DMS 273 (cell line): Measurements from ENCODE around the gene NAPA.

Experiments
- DNase-seq: peaks from one replicate; lab custom pipeline; 2025; ENCODE audit not compliant: unreplicated experiment; lab: John Stamatoyannopoulos, UW

NAPA gene

DNA sequence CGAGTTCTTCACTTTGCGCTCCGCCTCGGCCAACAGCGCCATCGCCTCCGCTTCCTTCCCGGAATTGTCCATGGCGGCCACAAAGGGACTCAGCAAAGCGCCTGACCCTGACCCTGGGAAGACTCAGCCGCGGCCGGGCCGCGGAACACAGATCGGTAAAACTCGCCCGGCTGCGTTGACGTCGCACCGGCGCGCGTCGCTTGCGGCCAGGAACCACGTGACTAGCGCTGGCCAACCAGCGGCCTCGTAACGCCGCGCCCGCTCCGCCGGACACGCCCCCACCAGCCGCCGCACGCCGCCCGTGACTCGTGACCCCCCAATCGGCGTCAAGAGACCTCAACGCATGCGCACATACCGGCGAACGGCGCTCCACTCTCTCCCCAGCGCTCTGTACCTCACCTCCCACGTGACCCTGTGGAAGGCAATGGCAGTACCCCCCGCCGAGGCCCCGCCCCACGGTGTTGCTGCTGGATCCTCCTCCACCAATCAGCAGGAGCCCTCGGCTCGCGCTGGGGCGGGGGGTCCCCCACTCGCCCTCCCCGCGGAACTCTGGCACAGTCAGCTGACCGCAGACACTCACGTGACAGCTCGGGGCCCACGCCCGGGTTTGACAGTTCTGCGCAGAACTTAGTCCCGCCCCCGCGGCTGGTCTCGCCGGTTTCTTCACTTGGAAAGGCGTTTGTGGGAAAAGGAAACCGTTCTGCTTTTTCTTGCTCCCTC lies at the start of gene NAPA:
NAPA (minus strand) TSS at position 195 of the 720 bp plus-strand sequence; CDS start at position 72, 123 bp downstream.
- peak; percentile 100 for DNase-seq

DNA sequence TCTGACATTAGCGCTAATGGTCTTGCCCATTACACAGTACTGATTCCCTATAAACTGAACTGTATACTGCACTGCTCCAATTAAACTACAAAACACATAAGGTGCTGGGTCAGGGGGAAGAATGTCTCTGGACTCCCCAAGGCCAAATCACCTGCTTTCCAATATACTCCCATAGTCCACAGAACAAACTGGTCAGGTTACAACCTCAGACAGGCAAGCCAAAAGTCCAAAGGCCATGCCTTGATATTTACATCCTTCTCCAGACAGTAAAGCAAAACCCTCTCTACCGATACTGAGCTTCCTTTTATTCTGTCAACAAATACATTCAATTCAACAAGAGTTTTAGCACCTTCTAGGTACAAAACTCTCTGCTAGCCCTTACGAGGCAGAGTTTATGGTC lies 49.2 kb upstream of the NAPA start:
- DNase-seq = no peak

DNA sequence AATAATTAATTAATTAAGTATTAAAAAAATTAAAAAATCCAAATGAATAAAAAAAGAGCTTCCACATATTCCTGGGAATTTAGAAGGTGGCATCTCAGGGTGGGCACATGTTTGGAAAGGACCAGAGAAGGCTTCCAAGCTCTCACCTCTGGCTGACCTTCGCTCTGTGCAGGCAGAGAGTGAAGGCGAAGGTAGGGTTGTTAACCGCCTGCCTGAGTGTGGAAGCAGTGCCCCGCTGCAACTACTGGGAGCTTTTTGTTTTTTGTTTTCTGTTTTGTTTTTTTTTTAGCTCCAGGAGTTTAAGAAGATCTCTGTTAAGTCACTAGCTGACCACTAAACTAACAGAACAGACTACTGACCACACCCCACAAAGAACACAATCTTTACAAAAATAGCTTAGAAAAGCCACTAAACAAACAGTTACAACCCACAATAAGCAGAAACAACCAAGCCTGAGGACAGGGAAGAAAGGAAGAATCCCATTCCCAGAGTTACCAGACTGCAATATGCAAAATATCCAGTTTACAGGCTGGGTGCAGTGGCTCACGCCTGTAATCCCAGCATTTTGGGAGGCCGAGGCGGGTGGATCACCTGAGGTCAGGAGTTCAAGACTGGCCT lies 46.7 kb upstream of the NAPA start:
- no peak for DNase-seq

DNA sequence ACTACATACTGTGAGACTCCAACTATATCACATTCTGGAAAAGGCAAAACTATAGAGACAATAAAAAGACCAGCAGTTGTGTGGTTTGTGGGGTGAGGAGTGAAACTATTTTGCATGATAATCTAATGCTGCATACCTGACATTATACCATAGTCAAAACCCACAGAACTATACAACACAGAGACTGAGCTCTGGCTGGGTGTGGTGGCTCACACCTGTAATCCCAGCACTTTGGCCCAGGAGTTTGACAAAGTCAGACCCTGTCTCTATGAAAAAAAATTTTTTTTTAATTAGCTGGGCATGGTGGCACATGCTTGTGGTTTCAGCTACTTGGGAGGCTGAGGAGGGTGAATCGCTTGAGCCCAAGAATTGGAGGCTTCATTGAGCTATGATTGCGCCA lies 46.1 kb upstream of the NAPA start:
- no peak for DNase-seq

DNA sequence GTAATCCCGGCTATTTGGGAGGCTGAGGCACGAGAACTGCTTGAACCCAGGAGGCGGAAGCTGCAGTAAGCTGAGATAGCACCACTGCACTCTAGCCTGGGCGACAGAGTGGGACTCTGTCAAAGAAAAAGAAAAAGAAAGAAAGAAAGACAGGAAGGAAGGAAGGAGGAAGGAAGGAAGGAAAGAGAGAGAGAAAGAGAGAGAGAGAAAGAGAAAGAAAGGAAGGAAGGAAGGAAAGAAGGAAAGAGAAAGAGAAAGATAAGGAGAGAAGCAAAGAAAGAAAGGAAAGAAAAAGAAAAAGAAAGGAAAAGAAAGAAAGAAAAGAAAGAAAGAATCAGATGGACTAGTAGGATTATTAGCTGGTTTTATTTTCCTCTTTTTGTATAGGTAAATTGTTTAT lies 35.3 kb upstream of the NAPA start:
- DNase-seq = no peak

DNA sequence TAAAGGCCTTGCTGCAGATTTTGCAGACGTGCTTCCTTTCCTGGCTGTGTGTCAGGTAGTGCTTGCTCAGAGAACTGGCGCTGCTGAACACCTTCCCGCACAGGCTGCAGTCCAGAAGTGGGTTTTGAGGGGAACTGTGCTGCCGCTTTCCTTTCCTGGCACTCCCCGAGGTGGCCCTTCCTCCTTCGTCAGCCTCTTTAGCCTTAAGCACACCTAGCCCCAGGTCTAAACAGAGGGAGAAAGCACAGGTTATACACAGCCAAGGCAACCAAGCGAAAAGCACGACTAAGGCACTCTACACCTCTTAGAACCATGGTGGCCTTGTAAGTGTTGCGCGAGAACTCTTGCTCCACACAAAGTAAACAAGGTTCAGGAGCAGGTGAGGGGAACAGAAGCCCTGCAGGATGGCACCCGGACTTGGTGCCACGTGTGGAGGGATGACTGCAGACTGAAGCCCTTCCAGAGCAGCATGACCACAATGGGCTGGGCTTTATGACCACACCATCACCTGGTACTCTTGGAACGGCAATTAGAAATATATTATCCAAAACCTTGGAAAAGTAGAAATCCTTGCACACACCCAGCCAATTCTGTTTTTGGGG lies 34.5 kb upstream of the NAPA start:
- no peak for DNase-seq

DNA sequence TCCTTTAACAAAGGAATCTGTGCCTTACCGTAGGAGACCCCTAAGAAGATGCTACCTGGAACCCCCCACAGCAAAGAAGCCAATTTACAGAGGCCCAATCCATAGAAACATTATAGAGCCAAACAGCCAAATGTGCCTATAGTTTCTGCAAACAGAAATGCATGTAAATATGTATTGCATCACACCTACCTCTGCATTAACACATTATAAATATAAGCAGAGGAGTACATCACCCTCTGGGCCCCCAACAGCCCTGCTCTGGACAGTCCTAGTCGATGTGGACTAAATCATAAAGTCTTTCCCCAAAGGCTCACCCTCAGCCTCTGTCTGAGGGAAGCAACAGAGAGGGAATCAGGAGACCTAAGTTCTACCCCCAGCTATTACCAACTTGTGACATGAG lies 32.3 kb upstream of the NAPA start:
- DNase-seq = no peak

DNA sequence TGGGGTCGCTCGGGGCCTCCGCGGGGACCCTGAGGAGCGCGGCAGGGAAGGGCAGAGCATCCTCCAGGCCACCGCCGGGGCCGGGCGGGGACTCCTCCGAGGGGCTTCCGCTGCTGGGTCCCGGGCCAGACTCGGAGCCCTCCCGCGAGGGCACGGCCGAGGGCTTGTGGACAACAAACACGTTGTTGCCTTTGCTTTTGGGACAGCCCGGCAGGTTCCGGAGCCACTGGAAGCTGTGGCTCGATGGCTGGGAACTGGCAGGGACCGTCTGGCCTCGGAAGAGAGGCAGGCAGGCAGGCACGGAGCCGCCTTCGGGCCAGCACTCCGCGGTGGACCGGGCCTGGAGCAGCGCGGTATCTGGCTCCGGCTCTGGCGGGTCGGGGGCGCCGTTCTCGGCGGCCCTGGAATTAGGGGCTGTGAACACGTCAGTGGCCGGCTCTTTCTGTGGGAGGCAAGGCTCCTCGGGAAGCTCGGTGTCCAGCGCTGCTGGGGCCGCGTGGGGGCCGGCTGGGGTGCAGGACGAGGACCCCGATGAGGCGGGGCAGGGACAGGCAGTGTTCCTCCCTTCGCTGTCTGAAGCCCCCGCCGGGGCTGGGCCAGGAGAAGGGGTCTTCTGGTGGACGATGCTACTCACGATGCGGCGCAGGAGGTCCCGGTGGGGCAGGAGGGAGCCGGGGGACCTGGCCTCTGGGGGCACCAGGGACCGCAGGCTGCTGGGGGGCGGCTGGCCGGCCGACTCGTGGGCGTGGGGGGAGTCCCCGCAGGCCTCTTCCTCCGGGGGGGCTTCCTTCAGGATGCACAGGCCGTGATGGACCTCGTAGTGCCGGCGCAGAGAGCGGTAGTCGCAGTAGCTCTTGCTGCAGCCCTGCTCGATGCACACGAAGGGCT lies 30.4 kb upstream of the NAPA start:
- no peak for DNase-seq

DNA sequence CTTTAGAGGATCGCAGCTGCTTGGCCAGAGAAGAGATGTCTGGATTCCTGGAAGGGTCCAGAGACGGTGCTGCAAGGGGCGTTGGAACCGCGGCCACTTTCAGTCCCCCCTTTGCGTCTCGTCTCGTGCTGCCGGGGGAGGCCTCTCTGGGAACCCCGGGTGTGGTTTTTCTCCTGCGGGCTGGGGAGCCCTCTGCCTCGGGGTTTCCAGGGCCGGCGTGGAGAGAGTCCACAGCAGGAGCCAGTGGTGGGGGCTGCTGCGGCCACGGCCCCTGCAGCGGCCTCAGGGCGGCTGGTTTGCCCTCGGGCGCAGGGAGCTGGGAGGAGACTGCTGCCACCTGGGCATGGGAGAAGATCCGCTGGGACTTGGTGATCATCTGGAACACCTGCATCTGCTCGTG lies 29.6 kb upstream of the NAPA start:
- DNase-seq = no peak

DNA sequence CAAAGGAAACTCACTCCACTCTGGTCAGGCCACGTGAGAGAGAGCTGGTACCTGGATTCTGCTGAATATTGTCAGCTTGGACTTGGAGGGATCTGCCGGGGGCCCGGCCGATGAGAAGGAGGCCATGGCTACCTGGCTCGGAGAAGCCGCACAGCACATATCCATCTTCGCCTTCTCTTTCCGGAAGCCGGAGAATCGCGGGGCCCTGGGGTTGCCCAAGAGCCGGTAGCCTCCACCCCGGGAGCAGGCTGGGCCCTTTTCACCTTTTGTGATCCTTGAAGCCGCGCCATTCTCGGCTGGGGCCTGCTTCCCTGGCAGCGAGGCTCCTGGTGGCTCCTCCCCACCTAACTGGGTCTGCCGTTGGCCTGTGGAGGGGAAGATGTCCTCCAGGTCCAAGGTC lies 29.2 kb upstream of the NAPA start:
- no peak for DNase-seq

DNA sequence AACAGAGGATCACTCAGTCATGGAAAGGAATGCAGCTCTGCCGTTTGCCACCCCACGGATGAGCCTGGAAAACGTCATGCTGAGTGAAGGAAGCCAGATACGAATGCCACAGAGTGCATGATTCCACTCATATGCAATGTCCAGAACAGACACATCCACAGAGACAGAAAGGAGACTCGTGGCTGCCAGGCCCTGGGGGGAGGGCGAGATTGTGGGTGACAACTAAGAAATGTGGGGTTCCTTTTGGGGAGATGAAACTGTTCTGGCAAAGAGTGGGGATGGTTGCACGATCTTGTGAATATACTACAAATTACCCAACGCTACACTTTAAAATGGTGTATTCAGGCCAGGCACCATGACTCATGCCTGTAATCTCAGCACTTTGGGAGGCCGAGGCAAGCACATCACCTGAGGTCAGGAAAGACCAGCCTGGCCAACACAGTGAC lies 27.2 kb upstream of the NAPA start:
- no peak for DNase-seq

DNA sequence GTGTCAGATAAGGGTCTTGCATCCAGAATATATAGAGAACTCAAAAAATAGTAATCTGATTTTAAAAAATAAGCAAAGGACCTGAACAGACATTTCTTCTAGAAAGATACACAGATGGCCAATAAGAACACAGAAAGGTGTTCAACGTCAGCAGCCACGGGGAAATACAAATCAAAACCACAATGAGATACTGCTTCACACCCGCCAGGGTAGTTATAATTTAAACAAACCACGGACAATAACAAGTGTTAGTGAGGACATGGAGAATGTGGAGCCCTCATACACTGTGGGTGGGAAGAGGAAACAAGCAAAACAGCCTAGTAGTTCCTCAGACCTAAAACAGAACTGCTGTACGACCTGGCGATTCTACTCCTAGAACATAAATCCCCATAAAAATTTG lies 26.7 kb upstream of the NAPA start:
- no peak for DNase-seq

DNA sequence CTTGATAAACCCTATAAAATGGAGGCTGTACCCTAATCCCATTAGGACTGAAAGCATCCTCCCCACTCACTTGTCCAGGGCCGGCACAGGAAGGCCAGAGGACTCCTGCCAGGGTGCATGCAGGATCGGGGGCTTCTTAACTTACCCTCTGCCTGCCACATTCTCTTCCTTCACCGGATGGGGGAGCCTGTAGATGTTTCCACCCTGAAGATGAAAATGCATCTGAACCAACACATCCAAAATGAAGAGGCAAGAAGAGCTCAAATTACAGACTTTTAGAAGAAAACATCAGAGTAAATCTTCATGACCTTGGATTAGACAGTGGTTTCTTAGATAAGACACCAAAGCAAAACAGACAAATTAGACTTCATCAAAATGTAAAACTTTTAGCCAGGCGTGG lies 25.9 kb upstream of the NAPA start:
- DNase-seq = peak; percentile 32

DNA sequence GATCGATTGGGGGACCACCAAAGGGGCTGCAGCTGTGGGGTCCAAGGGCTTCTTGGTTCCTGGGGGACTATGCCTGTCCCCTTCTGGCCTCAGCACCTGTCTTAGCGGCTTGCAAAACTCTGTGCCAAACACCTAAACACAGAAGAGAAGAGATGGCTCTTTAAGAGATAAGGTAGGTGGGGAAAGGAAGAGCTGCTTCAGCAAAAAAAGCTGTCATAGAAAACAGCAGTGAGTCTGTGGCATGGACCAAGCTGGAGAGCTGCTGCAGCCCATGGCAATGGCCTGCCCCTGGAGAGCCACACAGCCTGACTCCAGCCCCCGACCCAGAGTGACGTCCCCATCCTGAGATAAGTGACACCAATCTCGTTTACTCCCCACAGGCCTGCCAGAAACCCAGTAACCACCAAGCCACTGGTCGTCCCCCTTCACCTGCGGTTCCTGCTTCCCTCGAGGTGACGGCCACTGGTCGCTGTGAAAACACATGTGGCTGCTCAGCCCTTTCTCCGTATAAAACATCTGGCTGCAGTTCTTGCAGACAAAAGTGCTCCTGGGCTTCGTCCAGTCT lies 25.0 kb upstream of the NAPA start:
- no peak for DNase-seq

DNA sequence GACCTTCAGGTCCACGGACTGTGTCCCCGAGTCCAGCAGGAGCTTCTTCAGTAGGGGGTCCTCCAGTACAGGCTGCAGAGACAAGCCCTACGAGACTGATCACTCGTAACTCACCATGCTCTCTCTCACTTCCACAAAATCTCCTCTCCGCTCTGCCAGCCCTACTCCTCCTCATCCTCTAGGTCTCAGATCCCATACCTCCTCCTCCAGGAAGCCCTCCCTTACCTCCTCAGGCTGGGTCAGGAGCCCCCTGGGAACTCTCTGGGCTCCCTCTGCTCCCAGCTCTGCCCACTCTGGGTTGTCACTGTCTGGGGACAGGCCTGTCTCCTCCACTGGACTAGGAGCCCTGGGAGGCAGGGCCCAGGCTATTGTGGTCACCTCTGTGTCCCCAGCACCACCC lies 23.9 kb upstream of the NAPA start:
- DNase-seq = no peak

DNA sequence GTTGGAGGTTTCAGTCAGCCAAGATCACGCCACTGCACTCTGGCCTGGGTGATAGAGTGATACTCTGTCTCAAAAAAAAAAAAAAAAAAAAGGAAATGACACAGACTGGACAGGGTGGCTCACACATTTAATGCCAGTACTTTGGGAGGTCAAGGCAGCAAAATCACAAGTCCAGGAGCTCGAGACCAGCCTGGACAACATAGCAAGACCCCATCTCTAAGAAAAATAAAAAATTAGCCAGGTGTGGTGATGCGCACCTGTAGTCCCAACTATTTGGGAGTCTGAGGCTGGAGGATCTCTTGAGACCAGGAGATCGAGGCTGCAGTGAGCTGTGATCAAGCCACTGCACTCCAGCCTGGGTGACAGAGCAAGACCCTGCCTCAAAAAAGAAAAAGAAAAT lies 22.6 kb upstream of the NAPA start:
- no peak for DNase-seq

DNA sequence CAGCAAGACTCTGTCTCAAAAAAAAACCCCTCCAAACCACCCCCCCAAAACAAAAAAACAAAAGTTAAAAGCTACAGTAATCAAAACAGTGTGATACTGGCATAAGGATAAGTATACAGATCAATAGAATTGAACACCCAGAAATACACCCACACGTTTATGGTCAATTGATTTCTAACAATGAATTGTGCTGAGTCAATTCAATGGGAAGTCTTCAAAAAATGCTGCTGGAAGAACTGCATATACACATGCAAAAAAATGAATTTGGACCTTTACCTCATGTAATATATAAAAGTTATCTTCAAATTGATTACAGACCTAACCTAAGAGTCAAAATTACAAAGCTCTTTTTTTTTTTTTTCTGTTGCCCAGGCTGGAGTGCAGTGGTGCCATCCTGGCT lies 19.8 kb upstream of the NAPA start:
- DNase-seq = no peak

DNA sequence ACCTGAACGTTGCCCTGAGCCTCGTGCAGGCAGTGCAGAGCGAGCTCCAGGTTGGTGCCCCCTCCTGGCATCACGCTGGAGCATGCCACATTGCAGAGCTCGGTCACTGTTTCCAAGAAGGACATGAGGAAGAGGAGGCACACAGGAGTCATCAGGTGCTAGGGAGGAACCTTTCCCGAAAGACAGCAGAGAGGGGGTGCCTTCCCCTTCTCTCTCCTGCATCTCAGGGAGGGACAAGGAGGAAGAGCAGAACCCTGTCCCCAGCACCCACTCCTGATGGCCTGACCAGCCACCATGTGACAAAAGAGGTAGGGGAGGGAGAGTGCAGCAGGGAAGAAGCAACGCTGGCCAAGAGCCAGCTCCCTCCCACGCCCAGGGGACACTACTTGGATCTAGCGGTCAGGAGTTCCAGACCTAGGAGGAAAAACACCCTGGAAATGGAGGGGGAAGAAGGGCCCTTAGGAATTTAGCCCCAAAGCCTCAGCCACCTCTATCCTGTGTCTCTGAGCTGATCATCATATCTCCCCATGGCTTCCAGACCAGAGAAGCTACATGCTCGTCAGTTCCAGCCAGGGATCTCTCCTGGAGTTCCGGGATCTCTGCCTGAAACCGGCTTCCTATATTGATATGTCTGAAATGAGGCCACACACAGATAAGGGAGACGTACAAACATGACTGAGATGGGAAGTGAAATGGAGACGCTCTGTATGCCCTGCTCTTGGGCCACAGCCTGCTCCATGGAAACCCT lies 17.0 kb upstream of the NAPA start:
- no peak for DNase-seq

DNA sequence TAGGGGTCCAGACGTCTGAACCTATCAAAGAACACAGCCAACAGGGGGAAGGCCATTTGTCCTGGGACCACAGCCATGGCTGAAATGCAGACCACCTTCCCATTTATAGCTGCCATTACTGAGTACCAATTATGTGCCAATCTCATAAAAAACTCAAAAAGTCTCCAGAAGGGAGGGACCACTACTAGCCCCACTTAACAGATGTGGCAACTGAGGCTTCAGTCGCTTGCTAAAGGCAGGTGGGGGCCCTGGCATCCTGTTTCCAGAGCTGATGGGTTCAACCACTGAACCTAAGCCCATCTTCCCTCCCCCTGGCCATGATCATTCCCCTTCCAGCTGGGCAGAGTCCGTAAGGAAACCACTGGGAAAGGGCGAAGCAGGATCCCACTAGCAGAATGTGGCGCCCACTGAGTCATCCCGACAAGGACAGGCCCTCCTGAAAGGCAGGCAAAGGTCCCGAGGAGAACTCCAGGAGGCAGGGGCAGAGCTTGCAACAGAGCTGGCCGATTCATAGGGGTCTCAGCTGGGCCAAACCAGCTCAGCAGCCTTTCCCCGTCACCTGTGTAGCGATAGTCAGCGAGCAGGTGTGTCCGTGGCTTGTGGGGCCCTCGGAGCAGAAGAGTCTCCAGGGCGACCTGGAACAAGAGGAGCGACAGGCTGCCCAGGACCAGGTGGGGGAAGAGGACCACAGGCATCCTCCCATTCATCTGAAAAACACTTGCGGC lies 14.3 kb upstream of the NAPA start:
- DNase-seq = no peak

DNA sequence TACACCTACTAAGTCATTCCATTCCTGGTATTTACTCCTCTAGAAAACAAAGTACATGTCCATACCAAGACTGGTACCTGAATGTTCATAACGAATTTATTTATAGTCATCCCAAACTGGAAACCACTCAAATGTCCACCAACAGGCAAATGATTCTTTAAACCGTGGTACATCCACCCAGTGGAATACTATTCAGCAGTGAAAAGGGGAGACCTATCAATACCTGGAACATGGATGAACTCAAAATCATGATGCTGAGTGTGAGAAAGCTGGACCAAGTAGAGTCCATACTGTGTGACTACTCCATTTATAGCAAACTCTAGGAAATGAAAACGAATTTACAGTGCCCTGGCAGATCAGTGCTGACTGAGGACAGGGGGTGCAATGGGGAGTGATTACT lies 11.9 kb upstream of the NAPA start:
- DNase-seq = no peak
